A673 (cell line): ENCODE results near the gene GAR1.

Experiments used
- CTCF ChIP-seq: fragments of 300-800, 200-600 bp; sonication (generic); conservative IDR thresholded peaks from 2 replicates; pipeline ENCODE4 v1.5.1; 2017; ENCODE audit warnings: low read depth, mild to moderate bottlenecking, antibody characterized with exemption, low read length, moderate library complexity, mixed read lengths
- EZH2 ChIP-seq: fragments of 200-600 bp; sonication (generic); IDR thresholded peaks from 2 replicates; pipeline ENCODE4 v1.6.1; 2017; ENCODE audit warnings: borderline replicate concordance, low read depth, mild to moderate bottlenecking, mixed read lengths, antibody characterized with exemption, low read length; ENCODE audit not compliant: poor library complexity, severe bottlenecking

GRCh38 chr4:109810552-109811387, 4.8 kb upstream of the GAR1 start:
- TF ChIP-seq CTCF (no peak), EZH2 (no peak)
